H9 (cell line): ENCODE measurements around the gene TUBB6. TPM values are rescaled to one million over a fixed set of nuclear protein-coding genes. Genes with fewer than 3 reads are reported as not detected.
A peak's percentile ranks its signal among the peaks of the same experiment; 100 is the strongest.

ENCODE experiments used
- DNase-seq: peaks from one replicate; pipeline ENCODE4 v3.0.0-alpha.2; 2017
- H2AFZ ChIP-seq: one replicate; pipeline ENCODE4 v1.6.1; 2013; ENCODE audit warnings: mild to moderate bottlenecking, low read length, control low read depth, moderate library complexity
- H2AK5ac ChIP-seq: 2 replicates; pipeline ENCODE4 v1.6.1; 2013; ENCODE audit warnings: low read length, control low read depth, mixed read lengths; ENCODE audit not compliant: insufficient read length
- H2BK120ac ChIP-seq: one replicate; pipeline ENCODE4 v1.6.1; 2013; ENCODE audit warnings: low read depth, mild to moderate bottlenecking, low read length, control low read depth, inconsistent platforms; ENCODE audit not compliant: poor library complexity, severe bottlenecking
- H2BK12ac ChIP-seq: 2 replicates; pipeline ENCODE4 v1.6.1; 2013; ENCODE audit warnings: low read length, control low read depth, mixed read lengths, low read depth; ENCODE audit not compliant: insufficient read length
- H2BK15ac ChIP-seq: 2 replicates; pipeline ENCODE4 v1.6.1; 2013; ENCODE audit warnings: low read depth, low read length, control low read depth
- H2BK20ac ChIP-seq: one replicate; pipeline ENCODE4 v1.6.1; 2013; ENCODE audit warnings: low read depth, mild to moderate bottlenecking, low read length, control low read depth, inconsistent platforms; ENCODE audit not compliant: poor library complexity, severe bottlenecking
- H2BK5ac ChIP-seq: 2 replicates; pipeline ENCODE4 v1.6.1; 2013; ENCODE audit warnings: low read length, control low read depth, mixed read lengths; ENCODE audit not compliant: insufficient read length
- H3K14ac ChIP-seq: 2 replicates; pipeline ENCODE4 v1.6.1; 2013; ENCODE audit warnings: low read length, control low read depth; ENCODE audit not compliant: insufficient read depth
- H3K18ac ChIP-seq: 2 replicates; pipeline ENCODE4 v1.6.1; 2013; ENCODE audit warnings: low read depth, mild to moderate bottlenecking, mixed read lengths, low read length, control low read depth; ENCODE audit not compliant: insufficient read length
- H3K23ac ChIP-seq: 2 replicates; pipeline ENCODE4 v1.6.1; 2013; ENCODE audit warnings: low read length, control low read depth, mixed read lengths, low read depth; ENCODE audit not compliant: insufficient read length
- H3K23me2 ChIP-seq: 2 replicates; pipeline ENCODE4 v1.6.1; 2013; ENCODE audit warnings: low read depth, mild to moderate bottlenecking, mixed read lengths, low read length, control low read depth; ENCODE audit not compliant: insufficient read length, poor library complexity, severe bottlenecking
- H3K27ac ChIP-seq: 2 replicates; pipeline ENCODE4 v1.5.1; 2013; ENCODE audit warnings: low read length, control low read depth, mixed read lengths, low read depth; ENCODE audit not compliant: insufficient read length
- H3K27me3 ChIP-seq: 2 replicates; pipeline ENCODE4 v1.6.1; 2013; ENCODE audit warnings: low read length, control low read depth, inconsistent platforms; ENCODE audit not compliant: insufficient read depth
- H3K4ac ChIP-seq: 2 replicates; pipeline ENCODE4 v1.6.1; 2013; ENCODE audit warnings: low read depth, mild to moderate bottlenecking, control low read depth, inconsistent platforms, low read length, moderate library complexity
- H3K4me1 ChIP-seq: 2 replicates; pipeline ENCODE4 v1.6.1; 2013; ENCODE audit warnings: low read length, control low read depth, inconsistent platforms; ENCODE audit not compliant: insufficient read depth
- H3K4me2 ChIP-seq: 2 replicates; pipeline ENCODE4 v1.6.1; 2013; ENCODE audit warnings: low read length, control low read depth, mixed read lengths; ENCODE audit not compliant: insufficient read length, insufficient read depth
- H3K56ac ChIP-seq: 2 replicates; pipeline ENCODE4 v1.6.1; 2013; ENCODE audit warnings: low read depth, mild to moderate bottlenecking, mixed read lengths, low read length, control low read depth; ENCODE audit not compliant: insufficient read length
- H3K79me1 ChIP-seq: 2 replicates; pipeline ENCODE4 v1.6.1; 2013; ENCODE audit warnings: low read depth, mild to moderate bottlenecking, moderate library complexity, low read length, control low read depth, inconsistent platforms; ENCODE audit not compliant: insufficient read depth, poor library complexity, severe bottlenecking
- H3K79me2 ChIP-seq: 2 replicates; pipeline ENCODE4 v1.6.1; 2013; ENCODE audit warnings: low read length, control low read depth, inconsistent platforms; ENCODE audit not compliant: insufficient read depth
- H3K9ac ChIP-seq: 2 replicates; pipeline ENCODE4 v1.6.1; 2013; ENCODE audit warnings: low read length, control low read depth, mixed read lengths; ENCODE audit not compliant: insufficient read length; ENCODE audit errors: extremely low read depth
- H3K9me3 ChIP-seq: one replicate; pipeline ENCODE4 v1.6.1; 2013; ENCODE audit warnings: low read depth, low read length, inconsistent platforms; ENCODE audit not compliant: control insufficient read depth
- H3T11ph ChIP-seq: one replicate; pipeline ENCODE4 v1.6.1; 2013; ENCODE audit warnings: mild to moderate bottlenecking, low read length, control low read depth, inconsistent platforms
- H4K20me1 ChIP-seq: one replicate; pipeline ENCODE4 v1.6.1; 2013; ENCODE audit not compliant: control insufficient read depth, insufficient read length, insufficient read depth
- H4K5ac ChIP-seq: 2 replicates; pipeline ENCODE4 v1.6.1; 2013; ENCODE audit warnings: low read depth, mild to moderate bottlenecking, mixed read lengths, low read length, control low read depth; ENCODE audit not compliant: insufficient read length
- H4K8ac ChIP-seq: replicated peaks from 2 replicates; pipeline ENCODE4 v1.6.1; 2013; ENCODE audit warnings: low read length, control low read depth, mixed read lengths, low read depth; ENCODE audit not compliant: insufficient read length
- H4K91ac ChIP-seq: 2 replicates; pipeline ENCODE4 v1.6.1; 2013; ENCODE audit warnings: low read depth, mild to moderate bottlenecking, moderate library complexity, mixed read lengths, low read length, control low read depth; ENCODE audit not compliant: insufficient read length
- H3K27ac Mint-ChIP-seq, 3 experiments: 2 replicates in 2 of 3; 3 replicates in 1 of 3; pipeline ENCODE4 v1.8.0; 2020 to 2021; ENCODE audit warnings: mixed read lengths in 3 of 3, mild to moderate bottlenecking in 1 of 3, moderate library complexity in 1 of 3
- H3K27me3 Mint-ChIP-seq: 2 replicates; pipeline ENCODE4 v1.8.0; 2021; ENCODE audit warnings: low read depth, mild to moderate bottlenecking, moderate library complexity, mixed read lengths
- H3K36me3 Mint-ChIP-seq, 3 experiments: 2 replicates in 2 of 3; 3 replicates in 1 of 3; pipeline ENCODE4 v1.8.0; 2020 to 2021; ENCODE audit warnings: low read depth in 3 of 3, mixed read lengths in 3 of 3; ENCODE audit not compliant: insufficient read depth in 1 of 3
- H3K4me1 Mint-ChIP-seq, 2 experiments: 2 replicates each; pipeline ENCODE4 v1.8.0; 2020; ENCODE audit warnings: mixed read lengths in 2 of 2
- H3K4me3 Mint-ChIP-seq, 2 experiments: 2 replicates in 1 of 2; 3 replicates in 1 of 2; pipeline ENCODE4 v1.8.0; 2020 to 2021; ENCODE audit warnings: mild to moderate bottlenecking in 2 of 2, mixed read lengths in 2 of 2, moderate library complexity in 1 of 2
- H3K9me3 Mint-ChIP-seq, 2 experiments: 2 replicates in 1 of 2; 3 replicates in 1 of 2; pipeline ENCODE4 v1.8.0; 2020; ENCODE audit warnings: mild to moderate bottlenecking in 2 of 2, mixed read lengths in 2 of 2, moderate library complexity in 1 of 2
- CTCF ChIP-seq: fragments of 200-600 bp; sonication (generic); conservative IDR thresholded peaks from 3 replicates; pipeline ENCODE4 v1.8.0; 2021; ENCODE audit warnings: antibody characterized with exemption, mild to moderate bottlenecking
- WGBS: extraction: QIAGEN DNeasy Blood & Tissue Kit; methylation state at CpG from one replicate; pipeline ENCODE4 v1.1.7; 2013; ENCODE audit warnings: missing lambda C conversion rate, low lambda C conversion rate, mixed read lengths; ENCODE audit not compliant: insufficient read length; ENCODE audit errors: extremely low coverage; 5-methylcytosine and 5-hydroxymethylcytosine counted together
- total RNA-seq: library from RNA; stranded (reverse); gene quantifications from 2 replicates; pipeline ENCODE4 v1.2.1, GENCODE V29; 2021

TUBB6 gene
- total RNA-seq, 1 experiment from 2014 or later, result 134 TPM

- no CpG with 5 or more reads among the region's 81 CpGs for WGBS
- no peak overlapping the region for H3K4ac ChIP-seq
- no peaks in the 10 kb centered on the region for H3K79me1 ChIP-seq
- Mint-ChIP-seq H3K9me3 (peaks cover 5 to 12% of the 10 kb centered on the region in 2 experiments; a peak in 4 of 5 replicates), H3K4me1 (peaks cover 32 to 37% of the 10 kb centered on the region in 2 experiments), H3K36me3 (peaks cover 29 to 39% (median 36%) of the 10 kb centered on the region in 3 experiments), H3K27ac (peak overlapping the region in 1 of 3 experiments; percentile 94; a peak in 1 of 7 replicates), H3K4me3 (peak overlapping the region; percentile 81 to 85), H3K27me3 (peaks cover 32% of the 10 kb centered on the region)
- H3K27me3 ChIP-seq, result peaks cover 7% of the 10 kb centered on the region; the same call in 1 of the 2 replicates
- peaks cover 4% of the 10 kb centered on the region; the same call in 1 of the 2 replicates for H3K4me1 ChIP-seq
- no peak overlapping the region for H2BK20ac ChIP-seq
- H3K56ac ChIP-seq, result no peak overlapping the region
- H4K91ac ChIP-seq, result no peak overlapping the region
- no peak overlapping the region for H2BK5ac ChIP-seq
- DNase-seq, result peak; percentile 66
- no peak overlapping the region for H2AFZ ChIP-seq
- H4K8ac ChIP-seq, result no peak overlapping the region
- no peak overlapping the region for H3T11ph ChIP-seq
- H2BK15ac ChIP-seq, result no peak overlapping the region
- peak overlapping the region; percentile 83 for H3K14ac ChIP-seq
- H3K18ac ChIP-seq, result no peak overlapping the region
- H3K23me2 ChIP-seq, result peaks cover 14% of the 10 kb centered on the region
- H3K23ac ChIP-seq, result no peak overlapping the region
- no peak overlapping the region for H2AK5ac ChIP-seq
- H3K4me2 ChIP-seq, result peak overlapping the region; percentile 66
- peaks cover 4% of the 10 kb centered on the region for H3K9me3 ChIP-seq
- peak overlapping the region; percentile 62 for H3K9ac ChIP-seq
- H4K20me1 ChIP-seq, result no peaks in the 10 kb centered on the region
- no peak overlapping the region for H4K5ac ChIP-seq
- H3K27ac ChIP-seq, result no peak overlapping the region
- no peak for TF ChIP-seq CTCF
- H3K79me2 ChIP-seq, result peaks cover 2% of the 10 kb centered on the region; the same call in 1 of the 2 replicates
- H2BK12ac ChIP-seq, result no peak overlapping the region
- H2BK120ac ChIP-seq, result no peak overlapping the region
Observed at GRCh38 chr18:12308386-12309100, 502 bp downstream of the TUBB6 start.
